ENCODE data around the gene BBIP1.

The BBIP1 gene, protein sequence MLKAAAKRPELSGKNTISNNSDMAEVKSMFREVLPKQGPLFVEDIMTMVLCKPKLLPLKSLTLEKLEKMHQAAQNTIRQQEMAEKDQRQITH

DNA sequence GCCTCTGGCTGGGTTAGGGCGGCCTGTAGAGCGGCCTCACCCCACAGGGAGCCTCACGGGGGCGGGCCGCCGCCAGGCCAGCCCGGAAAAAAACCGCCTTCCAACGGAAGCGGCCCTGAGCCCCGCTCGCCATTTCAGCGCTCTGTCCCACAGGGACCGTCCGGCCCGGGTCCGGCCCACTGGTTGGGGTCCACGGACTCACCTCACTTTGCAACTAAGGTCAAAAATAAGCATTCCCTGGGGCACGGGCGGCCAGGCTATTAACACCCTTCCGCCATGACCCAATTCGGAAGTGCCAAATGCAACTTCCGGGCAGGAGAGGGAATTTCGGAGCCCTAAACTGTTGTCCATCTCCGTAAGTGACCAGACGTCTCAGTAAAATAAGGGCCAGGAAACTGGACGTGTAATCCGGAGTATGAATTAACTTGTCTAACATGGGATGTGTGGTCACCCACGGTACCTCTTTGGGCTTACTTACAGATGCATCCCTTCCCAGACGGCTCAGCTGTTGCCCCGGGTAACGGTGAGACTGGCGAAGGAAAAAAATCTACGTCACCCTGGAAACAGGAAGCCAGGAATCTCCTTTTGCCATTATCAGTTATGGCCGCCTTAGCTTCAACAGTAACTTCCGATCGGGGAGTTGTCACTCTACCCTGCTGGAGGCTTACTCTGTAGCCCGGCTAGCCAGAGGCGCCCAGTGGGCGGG is at the start of gene BBIP1:
Gene BBIP1 (minus strand): TSS at position 538 of the 706 bp plus-strand sequence. CDS start 1,023 bp downstream, outside the sequence.
- DNase-seq (ENCODE audit: low spot score) = no peak

DNA sequence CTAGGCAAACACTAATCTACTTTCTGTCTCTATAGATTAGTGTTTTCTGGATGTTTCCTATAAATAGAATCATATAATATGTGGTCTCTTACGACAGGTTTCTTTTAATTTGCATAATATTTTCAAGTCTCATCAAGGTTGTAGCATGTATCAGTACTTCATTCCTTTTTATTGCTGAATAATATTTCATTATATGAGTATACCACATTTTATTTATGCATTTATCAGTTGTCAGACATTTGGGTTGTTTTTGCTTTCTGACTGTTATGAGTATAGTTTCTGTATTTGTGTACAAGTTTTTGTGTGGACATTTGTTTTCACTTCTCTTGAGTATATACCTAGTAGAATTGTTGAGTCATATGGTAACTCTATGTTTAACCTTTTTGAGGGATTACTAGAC is 48.7 kb upstream of the BBIP1 start:
- DNase-seq (ENCODE audit: low spot score) = no peak

DNA sequence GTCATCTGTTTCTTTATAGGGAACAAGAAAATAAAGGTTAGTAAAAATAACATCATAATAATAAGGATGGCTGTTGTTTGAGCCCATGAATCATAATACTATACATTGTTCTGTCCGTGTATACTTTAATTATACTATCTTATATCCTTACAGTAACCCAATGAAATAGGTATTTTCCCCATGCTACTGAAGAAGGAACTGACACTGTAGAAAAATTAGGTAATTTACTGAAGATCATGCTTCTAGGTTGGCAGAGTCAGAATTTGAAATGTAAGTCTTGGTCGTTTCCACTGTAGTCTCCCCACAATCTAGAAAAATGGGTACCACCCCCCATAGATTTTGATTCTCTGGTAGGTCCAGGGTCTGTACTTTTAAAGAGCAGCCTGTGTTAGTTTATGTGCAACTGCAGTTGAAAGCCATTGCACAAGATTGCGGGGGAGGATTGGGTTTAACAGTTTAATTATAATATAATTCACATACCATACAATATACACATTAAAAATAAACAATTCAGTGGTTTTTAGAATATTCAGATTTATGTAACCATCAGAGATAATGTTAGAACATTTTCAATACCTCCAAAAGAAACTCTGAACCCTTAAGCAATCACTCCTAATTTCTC is 48.1 kb upstream of the BBIP1 start:
- DNase-seq (ENCODE audit: low spot score) = no peak

DNA sequence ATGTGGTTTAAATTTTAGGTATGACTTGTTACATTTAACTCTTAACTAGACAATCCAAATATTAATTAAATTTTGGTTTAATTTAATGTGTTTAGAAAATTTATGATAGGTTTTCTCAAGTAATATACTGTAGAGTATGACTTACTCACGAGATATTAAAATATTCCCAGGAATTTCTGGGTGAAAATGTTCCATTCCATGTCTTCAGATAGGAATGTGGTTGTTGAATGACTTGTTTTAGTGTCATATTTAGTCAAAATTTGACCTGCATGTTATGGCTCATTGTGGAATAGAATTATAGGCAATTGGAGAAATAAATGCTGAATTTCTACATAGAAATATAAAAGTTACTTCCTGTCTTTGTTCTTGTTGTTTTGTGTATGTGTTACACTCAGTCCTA is 47.2 kb upstream of the BBIP1 start:
- no peak for DNase-seq (ENCODE audit: low spot score)

DNA sequence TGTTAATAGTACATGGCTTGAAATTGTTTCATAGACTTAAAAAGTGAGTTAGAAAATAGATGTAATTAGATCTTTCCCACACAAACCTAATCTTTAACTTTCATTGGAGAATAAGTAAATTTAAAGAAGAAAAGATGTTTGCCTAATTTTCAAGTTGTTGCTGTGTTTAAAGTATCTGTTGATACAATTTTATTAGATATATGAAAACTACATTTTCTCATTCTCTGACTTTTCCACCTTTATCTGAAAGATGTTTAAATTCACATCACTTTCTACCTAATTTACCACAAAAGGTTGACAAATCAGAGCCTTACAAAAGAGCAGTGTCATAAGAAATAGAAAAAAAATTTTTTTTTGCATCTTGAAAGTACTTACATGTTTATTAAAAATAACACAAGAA is 46.2 kb upstream of the BBIP1 start:
- DNase-seq (ENCODE audit: low spot score) = no peak

DNA sequence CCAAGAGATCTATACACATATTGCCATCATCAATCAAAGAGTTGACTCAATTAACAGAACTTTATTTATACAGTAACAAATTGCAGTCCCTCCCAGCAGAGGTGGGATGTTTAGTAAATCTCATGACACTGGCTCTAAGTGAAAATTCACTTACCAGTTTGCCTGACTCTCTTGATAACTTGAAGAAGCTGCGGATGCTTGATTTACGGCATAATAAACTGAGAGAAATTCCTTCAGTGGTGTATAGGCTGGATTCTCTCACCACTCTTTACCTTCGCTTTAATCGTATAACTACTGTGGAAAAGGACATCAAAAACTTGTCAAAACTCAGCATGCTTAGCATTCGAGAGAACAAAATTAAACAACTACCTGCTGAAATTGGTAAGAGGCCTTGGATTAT is 45.7 kb upstream of the BBIP1 start:
- DNase-seq (ENCODE audit: low spot score) = no peak

DNA sequence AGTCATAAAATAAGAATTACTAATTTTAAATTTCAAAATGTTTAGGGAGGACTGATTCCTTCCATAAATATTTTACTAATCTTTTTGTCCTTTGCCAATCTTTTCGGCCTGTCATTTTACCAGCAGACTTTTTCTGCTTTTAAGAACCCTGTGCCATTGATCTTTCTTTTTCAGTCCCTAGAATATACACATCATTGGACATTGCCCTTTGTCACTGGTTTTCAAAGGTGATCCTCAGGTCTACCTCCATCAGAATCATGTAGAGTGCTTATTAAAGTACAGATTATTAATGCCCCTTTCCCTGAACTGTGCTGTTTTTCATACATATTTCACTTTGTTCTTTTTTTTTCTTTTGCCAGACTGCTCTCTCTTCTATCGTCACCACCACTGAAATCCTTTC is 44.2 kb upstream of the BBIP1 start:
- no peak for DNase-seq (ENCODE audit: low spot score)

DNA sequence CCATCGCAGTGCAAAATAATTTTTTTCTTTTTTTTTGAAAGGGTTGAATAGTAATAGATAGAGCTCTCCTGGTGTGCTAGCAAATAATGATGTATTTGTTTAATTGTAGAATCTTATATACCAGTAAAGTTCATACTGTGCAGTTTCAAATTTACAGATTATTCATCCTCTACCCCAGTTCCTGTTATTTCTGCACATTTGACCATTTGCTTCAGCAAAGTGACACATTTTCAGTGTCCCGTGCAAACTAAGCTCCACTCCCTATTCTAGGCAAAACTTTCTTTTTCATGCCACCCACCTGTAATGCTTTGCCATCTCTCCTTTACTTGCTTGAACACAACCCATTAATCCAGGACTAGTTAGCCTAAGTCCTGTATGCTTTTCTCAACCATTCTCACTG is 43.5 kb upstream of the BBIP1 start:
- no peak for DNase-seq (ENCODE audit: low spot score)

DNA sequence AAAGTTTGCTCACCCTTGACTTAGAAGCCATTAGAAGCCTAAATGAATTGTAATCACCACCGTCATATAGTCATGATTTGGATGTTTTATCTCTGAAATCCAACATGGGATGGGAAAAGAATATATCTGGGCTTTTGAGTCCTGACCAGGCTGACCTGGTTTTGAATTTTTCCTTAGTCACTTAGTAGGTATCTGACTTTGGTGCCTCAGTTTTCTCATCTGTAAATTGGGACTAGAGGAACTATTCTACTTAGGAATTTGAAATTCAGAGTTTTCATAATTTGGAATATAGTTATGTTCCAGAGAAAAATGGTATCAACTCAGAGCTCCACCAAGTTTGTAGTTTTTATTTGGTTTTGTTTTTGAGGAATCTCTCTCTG is 41.3 kb upstream of the BBIP1 start:
- no peak for DNase-seq (ENCODE audit: low spot score)

DNA sequence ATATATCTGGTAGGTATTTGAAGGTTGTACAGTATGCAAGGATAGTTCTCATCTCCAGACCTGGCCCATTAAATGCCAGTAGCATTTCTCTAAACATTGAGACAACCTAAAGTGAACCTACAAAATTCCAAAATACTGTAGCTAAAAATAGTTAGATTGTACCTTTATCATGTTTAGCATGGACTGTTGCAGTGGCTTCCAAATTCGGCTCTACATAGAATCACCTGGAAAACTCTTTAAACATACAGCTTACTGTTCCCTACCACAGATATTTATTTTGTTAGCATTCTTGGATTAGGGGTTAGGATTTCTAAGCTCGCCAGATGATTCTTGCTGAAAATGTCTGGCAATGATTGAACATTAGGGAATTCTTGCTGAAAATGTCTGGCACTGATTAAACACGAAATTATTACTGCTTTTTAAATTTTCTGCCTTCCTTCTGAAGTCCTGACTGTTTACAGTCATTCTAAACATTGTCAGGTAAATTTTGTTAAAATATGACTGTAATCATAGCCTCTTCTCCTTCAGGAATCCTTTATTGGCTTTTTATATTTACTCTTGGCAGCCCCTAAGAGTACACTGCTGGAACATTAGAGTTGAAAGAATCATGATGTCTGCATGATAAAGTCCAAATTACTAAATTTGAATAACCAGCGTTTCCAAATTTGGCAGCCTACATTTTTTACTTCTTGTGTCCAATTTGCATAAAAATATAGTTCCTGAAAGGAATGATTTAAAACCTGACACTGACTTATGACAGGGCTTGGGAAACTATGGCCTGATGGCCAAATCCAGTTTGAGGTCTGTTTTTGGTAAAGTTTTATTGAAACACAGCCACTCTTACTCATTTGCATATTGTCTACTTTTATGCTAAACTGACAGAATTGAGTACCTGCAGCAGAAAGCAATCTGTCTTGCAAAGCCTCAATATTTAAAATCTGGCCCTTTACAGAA is 40.7 kb upstream of the BBIP1 start:
- no peak for DNase-seq (ENCODE audit: low spot score)

DNA sequence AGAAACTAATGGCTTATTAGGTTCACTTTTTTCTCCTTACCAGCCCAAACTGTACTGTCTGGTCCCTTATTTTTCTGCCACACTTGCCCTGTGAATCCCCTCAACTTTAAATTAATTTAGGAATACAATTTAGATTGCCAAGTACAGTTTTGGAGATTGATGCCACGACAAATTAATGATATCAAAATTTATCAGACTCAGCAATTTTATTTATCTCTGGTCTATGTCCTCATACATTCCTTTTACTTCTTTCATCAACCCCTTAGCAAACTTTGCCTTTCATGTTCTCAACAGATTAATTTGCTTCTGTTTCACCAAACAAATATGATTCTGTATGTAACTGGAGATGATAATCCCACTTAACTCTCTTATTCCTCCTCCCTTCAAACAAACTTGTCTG is 38.6 kb upstream of the BBIP1 start:
- no peak for DNase-seq (ENCODE audit: low spot score)

DNA sequence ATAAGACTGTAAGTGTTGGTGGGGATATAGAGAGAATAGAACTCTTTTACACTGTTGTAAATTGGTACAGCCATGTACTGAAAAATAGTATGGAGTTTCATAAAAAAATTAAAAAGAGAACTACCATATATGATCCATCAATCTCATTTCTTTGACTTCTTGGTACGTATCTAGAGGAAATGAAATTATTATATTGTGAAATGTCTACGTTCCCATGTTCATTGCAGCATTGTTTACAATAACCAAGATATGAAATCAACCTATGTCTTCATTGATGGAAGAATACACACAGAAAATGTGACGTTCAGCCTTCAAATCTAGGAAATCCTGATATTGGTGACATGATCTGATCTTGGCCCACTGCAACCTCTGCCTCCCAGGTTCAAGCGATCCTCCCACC is 32.4 kb upstream of the BBIP1 start:
- DNase-seq (ENCODE audit: low spot score) = no peak

DNA sequence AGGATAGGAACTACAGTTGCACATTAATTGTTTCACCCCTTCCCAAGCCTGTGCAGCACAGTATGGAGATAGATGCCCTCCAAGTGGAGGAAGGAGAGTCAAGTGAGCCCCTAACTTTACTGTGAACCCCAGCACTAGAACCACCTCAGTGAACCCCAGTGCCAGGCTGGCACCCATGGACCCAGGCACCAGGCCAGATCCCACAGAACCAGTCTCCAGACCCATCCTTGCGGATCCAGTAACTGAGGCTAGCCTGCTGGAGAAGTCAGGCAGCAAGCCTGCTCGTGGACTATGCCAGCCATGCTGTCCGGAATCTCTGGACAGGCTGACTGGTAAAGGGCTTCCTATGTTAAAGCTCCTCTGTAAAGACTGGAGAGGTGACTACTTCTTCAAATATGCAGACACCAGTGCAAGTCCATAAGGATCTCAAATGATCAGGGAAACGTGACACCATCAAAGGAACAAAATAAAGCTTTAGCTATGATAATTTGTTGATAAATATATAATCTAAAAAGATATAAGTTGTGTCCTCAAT is 28.1 kb upstream of the BBIP1 start:
- no peak for DNase-seq (ENCODE audit: low spot score)

DNA sequence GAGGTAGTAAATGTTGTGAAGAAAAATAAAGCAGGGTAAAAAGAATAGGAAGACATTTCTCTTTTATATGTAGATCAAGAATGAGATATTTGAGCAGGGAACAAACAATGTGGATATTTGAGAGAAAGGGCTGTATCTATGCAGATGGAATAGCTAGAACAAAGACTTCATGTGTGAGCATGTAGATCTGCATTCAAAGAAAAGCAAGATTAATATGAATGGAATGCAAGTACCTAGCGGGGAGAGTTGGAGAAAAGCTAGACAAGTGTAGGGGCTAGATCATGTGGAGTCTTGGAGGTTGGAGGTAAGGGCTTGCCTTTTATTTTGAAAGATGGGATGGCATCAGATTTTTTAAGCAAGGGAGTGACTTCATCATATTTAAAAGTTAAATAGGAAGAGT is 27.5 kb upstream of the BBIP1 start:
- no peak for DNase-seq (ENCODE audit: low spot score)

DNA sequence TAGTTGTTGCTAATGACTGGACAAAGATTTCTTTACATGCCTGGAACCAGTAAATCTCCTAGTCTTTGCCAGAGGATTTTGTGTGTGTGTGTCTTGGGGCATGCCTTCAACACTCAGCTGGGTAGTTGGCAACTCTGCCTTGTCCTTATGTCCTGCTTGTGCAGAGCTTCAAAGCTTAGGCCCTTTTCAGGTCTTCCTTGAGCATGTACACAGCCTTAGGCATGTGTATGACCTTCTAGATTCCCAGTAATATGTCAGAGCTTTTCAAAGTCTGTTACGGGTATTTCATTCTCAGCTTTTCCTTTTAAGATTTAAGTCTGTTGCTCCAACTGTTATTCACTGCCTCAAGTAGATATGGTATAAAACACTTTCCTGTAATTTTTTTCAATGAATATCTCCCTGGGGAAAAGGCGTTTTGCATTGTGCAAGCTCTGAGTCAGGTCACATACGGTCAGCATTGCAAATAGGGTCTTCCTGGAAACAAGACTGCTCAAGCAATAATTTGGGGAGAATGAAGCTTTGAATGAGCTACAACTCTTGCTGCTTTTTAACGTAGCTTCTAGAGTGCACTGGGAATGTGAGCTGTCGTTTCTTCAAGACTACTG is 25.9 kb upstream of the BBIP1 start:
- DNase-seq (ENCODE audit: low spot score) = no peak

DNA sequence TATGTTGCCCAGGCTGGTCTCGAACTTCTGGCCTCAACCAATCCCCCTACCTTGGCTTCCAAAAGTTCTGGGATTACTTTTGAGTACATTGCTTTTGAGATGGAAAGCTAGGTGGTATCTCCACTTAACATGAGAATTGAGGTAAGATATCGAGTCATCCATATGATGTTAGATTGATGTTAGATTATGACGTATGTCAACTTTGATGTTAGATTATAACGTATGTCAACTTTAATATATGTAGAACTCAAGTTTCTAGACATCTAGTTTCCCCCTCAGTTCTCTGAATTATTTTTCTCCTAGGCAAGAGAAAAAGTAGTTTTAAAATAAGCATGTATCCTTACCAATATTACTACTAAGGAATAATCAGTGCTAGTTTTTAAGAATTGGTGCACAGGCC is 20.4 kb upstream of the BBIP1 start:
- DNase-seq (ENCODE audit: low spot score) = no peak

DNA sequence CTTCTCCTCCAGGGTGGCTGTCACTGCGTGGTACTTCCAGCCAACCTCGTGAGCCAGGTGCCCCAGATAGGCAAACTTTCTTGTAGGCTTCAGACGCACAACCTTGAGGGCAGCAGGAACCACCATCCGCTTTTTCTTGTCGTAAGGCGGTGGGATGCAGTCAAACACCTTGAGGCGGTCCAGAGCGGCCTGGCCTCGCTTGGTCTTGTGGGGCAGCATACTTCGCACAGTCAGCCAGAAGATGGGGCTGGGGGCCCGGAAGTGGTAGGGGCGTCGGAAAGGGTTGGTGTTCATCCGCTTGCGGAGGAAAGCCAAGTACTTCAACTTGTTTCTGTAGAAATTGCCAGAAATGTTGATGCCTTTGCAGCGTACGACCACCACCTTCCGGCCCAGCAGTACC is 17.8 kb upstream of the BBIP1 start:
- DNase-seq (ENCODE audit: low spot score) = no peak

DNA sequence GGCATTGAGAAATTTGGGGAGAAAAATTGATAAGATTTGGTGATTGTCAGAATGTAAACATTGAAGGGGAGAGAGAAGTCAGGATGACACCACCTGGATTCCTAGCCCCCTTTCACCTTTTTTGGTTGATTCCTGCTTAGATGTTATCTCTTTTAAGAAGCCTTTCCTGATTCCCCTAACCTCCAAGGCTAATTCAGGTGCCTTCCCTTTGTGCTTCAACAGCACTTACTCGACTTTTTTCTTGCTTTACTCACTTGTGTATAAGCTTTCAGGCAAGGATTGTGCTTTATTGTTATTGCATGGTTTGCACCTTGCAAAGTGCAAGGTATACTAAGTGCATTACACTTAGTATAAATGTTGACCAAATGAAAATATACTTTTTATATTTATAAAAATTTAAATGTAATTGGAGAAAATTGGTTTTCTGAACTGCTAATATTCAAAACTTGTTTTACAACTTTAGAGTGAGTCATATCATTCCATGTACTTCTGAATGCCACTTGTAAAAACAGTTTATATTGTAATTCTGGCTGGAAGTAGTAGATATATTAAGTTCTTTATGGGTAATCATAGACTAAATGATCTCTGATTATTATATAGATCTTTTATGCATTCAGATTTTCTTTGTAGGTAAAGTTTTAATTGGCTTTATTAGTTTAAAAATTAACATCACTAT is 13.7 kb upstream of the BBIP1 start:
- no peak for DNase-seq (ENCODE audit: low spot score)

DNA sequence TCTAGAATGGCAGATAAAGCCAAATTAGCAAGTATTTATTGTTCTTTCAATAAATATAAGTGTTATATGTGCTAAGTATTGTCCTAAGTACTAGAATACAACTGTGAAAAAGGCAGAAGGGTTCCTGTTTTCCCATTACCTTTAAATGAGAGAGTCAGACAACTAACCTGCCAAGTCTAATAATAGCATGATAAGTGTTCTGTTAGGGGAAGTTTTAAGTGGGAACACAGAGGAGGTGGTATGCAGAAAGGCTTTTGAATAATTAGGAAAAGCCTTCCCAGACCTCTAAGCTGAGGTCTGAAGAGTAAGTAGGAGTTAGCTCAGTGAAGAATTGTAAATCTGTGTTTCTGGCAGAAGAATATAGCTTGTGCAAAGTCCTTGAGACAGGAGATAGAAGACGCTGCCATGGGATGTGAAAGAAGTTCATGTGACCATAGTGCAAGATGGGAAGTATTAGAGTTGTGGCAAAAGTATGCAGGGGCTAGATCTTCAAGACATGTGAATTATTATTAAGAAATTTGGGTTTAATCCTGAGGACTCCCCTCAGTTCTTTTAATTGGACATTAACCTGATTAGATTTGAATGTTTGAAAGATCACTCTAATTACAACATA is 12.9 kb upstream of the BBIP1 start:
- no peak for DNase-seq (ENCODE audit: low spot score)

DNA sequence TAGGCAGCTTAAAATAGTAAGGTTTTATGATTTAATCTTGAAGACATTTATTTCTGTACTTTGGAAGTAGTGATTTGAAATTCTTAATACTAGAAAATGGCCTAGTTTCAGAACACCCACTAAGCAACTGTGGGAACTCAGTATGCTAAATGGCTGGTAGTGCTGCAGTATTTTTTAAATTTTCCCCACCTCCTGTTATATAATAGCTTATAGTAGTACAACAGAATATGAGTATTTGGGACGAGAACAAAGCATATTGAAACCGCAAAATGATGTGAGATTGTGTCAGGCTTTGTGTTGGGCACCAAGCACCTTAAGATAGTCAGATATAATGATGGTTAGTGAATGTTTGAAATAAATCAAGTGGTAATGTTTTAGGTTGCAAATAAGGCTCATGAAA is 8.5 kb upstream of the BBIP1 start:
- no peak for DNase-seq (ENCODE audit: low spot score)

DNA sequence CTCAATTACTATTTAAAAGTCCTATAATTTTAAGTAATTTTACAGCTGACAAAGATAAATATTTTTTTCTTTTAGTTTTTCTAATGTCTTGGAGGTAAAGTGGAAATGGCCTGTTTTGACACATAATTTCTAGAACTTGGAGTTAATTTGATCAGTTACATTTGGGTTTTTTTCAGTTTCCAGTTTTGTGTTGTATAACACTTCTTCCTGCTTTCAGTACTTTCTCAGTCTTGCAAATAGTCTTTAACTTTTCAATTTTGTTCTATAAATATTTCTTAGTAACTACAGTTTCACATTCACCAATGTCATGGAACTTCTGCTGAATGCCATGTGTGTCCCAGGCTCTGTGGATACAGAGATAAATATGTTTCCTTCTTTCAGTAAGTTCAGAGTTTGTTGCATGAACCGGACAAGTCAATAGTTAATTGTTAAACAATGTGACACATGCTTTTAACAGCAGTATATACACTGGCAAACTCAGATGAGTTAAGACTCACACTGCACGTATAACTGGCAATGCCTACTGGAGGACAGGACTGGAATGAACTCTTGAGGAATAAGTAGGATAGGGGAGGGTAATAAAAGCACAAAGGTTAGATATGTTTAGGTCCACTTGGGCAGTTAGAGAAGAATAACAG is 5.0 kb upstream of the BBIP1 start:
- DNase-seq (ENCODE audit: low spot score) = no peak
